ENCODE data around the gene AHNAK.

Gene AHNAK

GRCh38 chr11:62479631-62480201 lies 66.9 kb downstream of the AHNAK start:
- Histone ChIP-seq H4K20me1 (ENCODE audit: insufficient read depth, low read length) (no peaks in the 10 kb centered on the region), H3K27me3 (ENCODE audit: insufficient read depth, low read length) (peaks cover 7% of the 10 kb centered on the region; the same call in 1 of the 2 replicates), H3K9me2 (ENCODE audit: low read depth, low read length) (no peaks in the 10 kb centered on the region), H2AFZ (ENCODE audit: low read length) (no peak overlapping the region), H3K9ac (ENCODE audit: low read length) (no peak overlapping the region), H3K9me3 (ENCODE audit: low read length) (no peaks in the 10 kb centered on the region), H3K4me3 (ENCODE audit: low read depth, low read length, poor library complexity, severe bottlenecking) (no peak overlapping the region), H3F3A (ENCODE audit: insufficient read depth, low read length) (no peaks in the 10 kb centered on the region), H3K4me1 (ENCODE audit: insufficient read depth, low read length, severe bottlenecking) (no peaks in the 10 kb centered on the region), H3K27ac (ENCODE audit: low read depth, low read length, poor library complexity, severe bottlenecking) (no peak overlapping the region), H3K4me2 (ENCODE audit: low read length) (no peak overlapping the region), H3K36me3 (ENCODE audit: insufficient read depth, low read length) (no peaks in the 10 kb centered on the region), H3K79me2 (ENCODE audit: insufficient read depth, low read length) (no peaks in the 10 kb centered on the region)
- TF ChIP-seq EZH2 (IDR thresholded peaks at IDR 0.05; ENCODE audit: borderline replicate concordance, low read length) (no peak), CTCF (IDR thresholded peaks at IDR 0.05; ENCODE audit: low read length) (no peak)

DNA sequence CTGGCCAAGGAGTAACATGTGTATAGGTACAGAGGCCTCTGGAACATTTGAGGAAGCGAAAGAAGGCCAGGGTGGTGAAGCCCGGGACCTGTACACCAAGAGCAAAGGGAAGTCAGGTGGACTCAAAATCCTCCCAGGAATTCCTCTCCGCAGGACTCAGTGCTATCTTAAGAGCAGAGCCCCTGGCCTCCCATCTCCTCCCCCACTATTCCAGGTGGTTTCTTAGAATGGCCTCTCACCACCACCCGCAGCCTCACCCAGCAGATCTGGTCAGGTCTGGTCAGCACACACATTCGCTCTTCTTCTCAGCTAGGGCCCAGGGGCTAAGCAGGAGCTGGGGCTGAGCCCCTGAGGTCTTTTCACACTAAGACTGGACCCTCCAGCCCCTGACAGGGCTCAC lies 68.7 kb downstream of the AHNAK start:
- Histone ChIP-seq H3K4me1 (ENCODE audit: insufficient read depth, low read length, severe bottlenecking) (no peaks in the 10 kb centered on the region), H3K36me3 (ENCODE audit: insufficient read depth, low read length) (no peaks in the 10 kb centered on the region), H3K4me2 (ENCODE audit: low read length) (no peak overlapping the region), H3K27me3 (ENCODE audit: insufficient read depth, low read length) (peaks cover 7% of the 10 kb centered on the region; the same call in 1 of the 2 replicates), H3K4me3 (ENCODE audit: low read depth, low read length, poor library complexity, severe bottlenecking) (no peak overlapping the region), H3F3A (ENCODE audit: insufficient read depth, low read length) (no peaks in the 10 kb centered on the region), H4K20me1 (ENCODE audit: insufficient read depth, low read length) (no peaks in the 10 kb centered on the region), H2AFZ (ENCODE audit: low read length) (no peak overlapping the region), H3K79me2 (ENCODE audit: insufficient read depth, low read length) (no peaks in the 10 kb centered on the region), H3K9ac (ENCODE audit: low read length) (no peak overlapping the region), H3K27ac (ENCODE audit: low read depth, low read length, poor library complexity, severe bottlenecking) (no peak overlapping the region), H3K9me3 (ENCODE audit: low read length) (no peaks in the 10 kb centered on the region), H3K9me2 (ENCODE audit: low read depth, low read length) (no peaks in the 10 kb centered on the region)
- no peak for TF ChIP-seq CTCF (IDR thresholded peaks at IDR 0.05; ENCODE audit: low read length)
- TF ChIP-seq EZH2 (IDR thresholded peaks at IDR 0.05; ENCODE audit: borderline replicate concordance, low read length): no peak

- Histone ChIP-seq H3K36me3 (ENCODE audit: insufficient read depth, low read length) (no peaks in the 10 kb centered on the region), H3K4me3 (ENCODE audit: low read depth, low read length, poor library complexity, severe bottlenecking) (no peak overlapping the region), H3K9me2 (ENCODE audit: low read depth, low read length) (no peaks in the 10 kb centered on the region), H3K9me3 (ENCODE audit: low read length) (no peaks in the 10 kb centered on the region), H3K4me2 (ENCODE audit: low read length) (no peak overlapping the region), H2AFZ (ENCODE audit: low read length) (no peak overlapping the region), H3K9ac (ENCODE audit: low read length) (no peak overlapping the region), H3F3A (ENCODE audit: insufficient read depth, low read length) (no peaks in the 10 kb centered on the region), H3K27ac (ENCODE audit: low read depth, low read length, poor library complexity, severe bottlenecking) (no peak overlapping the region), H3K79me2 (ENCODE audit: insufficient read depth, low read length) (no peaks in the 10 kb centered on the region), H3K27me3 (ENCODE audit: insufficient read depth, low read length) (no peaks in the 10 kb centered on the region), H3K4me1 (ENCODE audit: insufficient read depth, low read length, severe bottlenecking) (no peaks in the 10 kb centered on the region), H4K20me1 (ENCODE audit: insufficient read depth, low read length) (no peaks in the 10 kb centered on the region)
- TF ChIP-seq EZH2 (IDR thresholded peaks at IDR 0.05; ENCODE audit: borderline replicate concordance, low read length) (no peak), CTCF (IDR thresholded peaks at IDR 0.05; ENCODE audit: low read length) (no peak)
These were observed 74.3 kb downstream of the AHNAK start for GRCh38 chr11:62472063-62472884.
